ENCODE data around the gene FALEC. TPM values are rescaled to one million over a fixed set of nuclear protein-coding genes. Genes with fewer than 3 reads are reported as not detected.
A peak's percentile ranks its signal among the peaks of the same experiment; 100 is the strongest.

The FALEC gene
- total RNA-seq, 4 donors from 2014 or later: not detected

- no peaks in the 10 kb centered on the region for H3K9me3 ChIP-seq
- H3K36me3 ChIP-seq: no peaks in the 10 kb centered on the region
- no peak for ATAC-seq
- WGBS, 2 donors (ENCODE audit: low coverage in 1 of 2): 92 to 93% methylated on average over 8 to 13 of the region's 14 CpGs
- TF ChIP-seq EP300 (IDR thresholded peaks at IDR 0.05) (no peak), POLR2AphosphoS5 (IDR thresholded peaks at IDR 0.05) (no peak), POLR2A (IDR thresholded peaks at IDR 0.05) (no peak)
- TF ChIP-seq, protein P1, sequence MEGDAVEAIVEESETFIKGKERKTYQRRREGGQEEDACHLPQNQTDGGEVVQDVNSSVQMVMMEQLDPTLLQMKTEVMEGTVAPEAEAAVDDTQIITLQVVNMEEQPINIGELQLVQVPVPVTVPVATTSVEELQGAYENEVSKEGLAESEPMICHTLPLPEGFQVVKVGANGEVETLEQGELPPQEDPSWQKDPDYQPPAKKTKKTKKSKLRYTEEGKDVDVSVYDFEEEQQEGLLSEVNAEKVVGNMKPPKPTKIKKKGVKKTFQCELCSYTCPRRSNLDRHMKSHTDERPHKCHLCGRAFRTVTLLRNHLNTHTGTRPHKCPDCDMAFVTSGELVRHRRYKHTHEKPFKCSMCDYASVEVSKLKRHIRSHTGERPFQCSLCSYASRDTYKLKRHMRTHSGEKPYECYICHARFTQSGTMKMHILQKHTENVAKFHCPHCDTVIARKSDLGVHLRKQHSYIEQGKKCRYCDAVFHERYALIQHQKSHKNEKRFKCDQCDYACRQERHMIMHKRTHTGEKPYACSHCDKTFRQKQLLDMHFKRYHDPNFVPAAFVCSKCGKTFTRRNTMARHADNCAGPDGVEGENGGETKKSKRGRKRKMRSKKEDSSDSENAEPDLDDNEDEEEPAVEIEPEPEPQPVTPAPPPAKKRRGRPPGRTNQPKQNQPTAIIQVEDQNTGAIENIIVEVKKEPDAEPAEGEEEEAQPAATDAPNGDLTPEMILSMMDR (IDR thresholded peaks at IDR 0.05): no peak
- H3K4me1 ChIP-seq: peaks cover 0 to 48% (median 9%) of the 10 kb centered on the region in 3 donors
- H3K27me3 ChIP-seq: no peaks in the 10 kb centered on the region
- no peak overlapping the region for H3K4me3 ChIP-seq
- peak overlapping the region in 1 of 4 donors; percentile 84 for H3K27ac ChIP-seq
These were observed 15.1 kb downstream of the FALEC start for GRCh38 chr1:150530491-150531159.

GRCh38 chr1:150532860-150533259 lies 17.3 kb downstream of the FALEC start:
- H3K4me3 ChIP-seq: no peak overlapping the region
- TF ChIP-seq EP300 (IDR thresholded peaks at IDR 0.05) (no peak), POLR2A (IDR thresholded peaks at IDR 0.05) (no peak), POLR2AphosphoS5 (IDR thresholded peaks at IDR 0.05) (no peak)
- TF ChIP-seq, protein P1 (IDR thresholded peaks at IDR 0.05): peak in 1 of 4 experiments; percentile 6
- no peaks in the 10 kb centered on the region for H3K27me3 ChIP-seq
- 13 to 23% methylated on average over 3 to 4 of the region's 5 CpGs for WGBS, 2 donors (ENCODE audit: low coverage in 1 of 2)
- H3K27ac ChIP-seq: peak overlapping the region; percentile 62 to 85 (median 82)
- H3K9me3 ChIP-seq: no peaks in the 10 kb centered on the region
- peaks cover 0 to 62% (median 9%) of the 10 kb centered on the region in 3 donors for H3K4me1 ChIP-seq
- no peak for ATAC-seq
- H3K36me3 ChIP-seq: no peaks in the 10 kb centered on the region

DNA sequence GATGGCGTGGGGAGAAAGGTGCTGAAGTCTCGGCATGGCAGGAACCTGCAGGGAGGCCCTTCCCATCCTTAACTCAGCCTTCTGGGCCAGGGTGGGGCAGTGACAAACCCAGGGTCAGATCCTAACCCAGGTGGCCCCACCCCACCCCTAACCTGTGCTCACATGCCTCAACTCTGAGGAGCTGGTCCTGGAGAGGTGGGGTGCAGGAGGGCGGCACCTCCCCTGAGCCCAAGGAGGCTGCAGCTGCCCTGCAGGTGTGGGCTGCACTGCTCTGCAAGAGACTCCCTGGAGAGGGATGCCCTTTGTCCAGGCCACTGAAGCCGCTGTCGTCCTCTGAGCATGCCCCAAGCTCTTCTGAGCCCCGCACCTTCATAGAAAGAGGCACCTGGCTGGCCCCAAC lies 18.4 kb downstream of the FALEC start:
- H3K27ac ChIP-seq: peak overlapping the region in 3 of 4 donors; percentile 81 to 85 (median 84)
- no peak overlapping the region for H3K4me3 ChIP-seq
- no peaks in the 10 kb centered on the region for H3K36me3 ChIP-seq
- 93% methylated on average over 2 of the region's 6 CpGs for WGBS, 2 donors (ENCODE audit: low coverage in 1 of 2)
- H3K4me1 ChIP-seq: peaks cover 0 to 65% (median 9%) of the 10 kb centered on the region in 3 donors
- ATAC-seq: no peak
- no peaks in the 10 kb centered on the region for H3K27me3 ChIP-seq
- H3K9me3 ChIP-seq: no peaks in the 10 kb centered on the region
- no peak for TF ChIP-seq EP300 (IDR thresholded peaks at IDR 0.05)
- TF ChIP-seq POLR2A (IDR thresholded peaks at IDR 0.05): no peak
- no peak for TF ChIP-seq POLR2AphosphoS5 (IDR thresholded peaks at IDR 0.05)
- TF ChIP-seq, protein P1 (IDR thresholded peaks at IDR 0.05): no peak

DNA sequence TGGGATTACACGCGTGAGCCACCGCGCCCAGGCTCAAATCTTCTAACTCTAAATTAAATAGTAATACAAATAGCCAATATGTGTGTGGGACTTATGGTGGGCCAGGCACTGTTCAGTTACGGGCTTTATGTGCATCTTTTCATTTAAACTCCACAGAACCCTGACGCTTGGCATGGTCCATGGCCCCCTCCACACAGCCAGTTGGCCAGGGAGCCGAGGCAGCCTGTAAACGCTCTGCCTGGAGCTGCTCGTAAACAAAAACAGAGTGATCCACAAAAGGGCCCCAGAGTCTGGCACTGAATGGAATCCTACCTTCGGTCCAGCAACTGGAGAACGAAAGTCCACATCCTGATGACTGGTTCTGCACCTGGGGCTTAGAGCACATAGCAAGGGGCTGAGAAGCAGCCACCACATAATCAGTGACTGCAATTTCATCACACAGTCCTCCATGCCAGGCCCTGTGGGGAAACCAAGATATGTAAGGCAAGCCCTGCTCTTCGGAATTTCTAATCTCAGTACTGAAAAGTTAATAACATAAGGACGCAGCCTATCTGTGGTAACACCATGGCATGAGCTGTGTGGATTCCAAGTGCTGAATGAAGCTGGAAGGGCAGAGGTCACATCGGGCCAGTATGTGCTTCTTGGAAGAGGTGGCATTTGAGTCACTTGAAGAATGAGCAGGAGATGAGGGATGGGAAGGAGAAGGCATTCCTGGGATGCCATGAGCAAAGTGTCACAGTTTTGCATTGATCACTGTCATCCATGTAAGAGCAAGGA lies 20.1 kb downstream of the FALEC start:
- WGBS, 2 donors (ENCODE audit: low coverage in 1 of 2): 70% methylated on average over 5 of the region's 14 CpGs; no CpG with 5 or more reads in 1 of the 2 donors
- no peaks in the 10 kb centered on the region for H3K36me3 ChIP-seq

More for the DNA sequence above, 20.1 kb downstream of the FALEC start:
- H3K4me3 ChIP-seq: no peak overlapping the region
- no peak for ATAC-seq
- peak; percentile 24 for TF ChIP-seq POLR2AphosphoS5 (IDR thresholded peaks at IDR 0.05)
- TF ChIP-seq POLR2A (IDR thresholded peaks at IDR 0.05): no peak
- TF ChIP-seq, protein P1 (IDR thresholded peaks at IDR 0.05): no peak
- H3K9me3 ChIP-seq: no peaks in the 10 kb centered on the region
- no peaks in the 10 kb centered on the region for H3K27me3 ChIP-seq
- peak overlapping the region in 3 of 4 donors; percentile 46 to 84 (median 81) for H3K27ac ChIP-seq
- peaks cover 0 to 61% (median 5%) of the 10 kb centered on the region in 3 donors for H3K4me1 ChIP-seq
